NCI-H2107 (cell line): ENCODE data around the gene IL1RL1.

Experiments used
- DNase-seq: peaks from one replicate; lab custom pipeline; 2025; lab: John Stamatoyannopoulos, UW

IL1RL1 gene

GRCh38 chr2:102335871-102336366 lies 24.6 kb downstream of the IL1RL1 start:
- DNase-seq = no peak

DNA sequence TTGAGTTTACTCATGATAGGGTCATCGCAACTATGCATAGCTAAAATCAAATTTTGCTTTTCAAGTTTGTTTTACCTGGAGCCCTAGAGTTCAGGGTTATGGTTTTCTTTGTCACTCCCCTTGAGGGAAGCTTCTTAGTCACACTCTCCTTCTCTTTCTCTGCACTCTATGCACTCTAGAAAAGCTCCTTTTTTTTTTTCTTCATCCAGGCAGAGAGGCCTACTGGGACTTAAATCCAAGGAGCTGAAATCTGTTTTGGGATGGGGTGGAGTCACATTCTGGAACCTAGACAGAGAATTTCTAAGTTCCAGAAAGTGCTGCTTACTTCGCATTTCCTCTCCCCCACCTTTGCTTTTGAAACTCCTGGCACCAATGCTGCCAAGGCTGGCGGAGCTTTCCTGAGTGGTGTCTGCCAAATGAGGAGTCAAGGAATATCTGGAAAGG lies 25.2 kb downstream of the IL1RL1 start:
- no peak for DNase-seq

GRCh38 chr2:102337012-102337411 lies 25.6 kb downstream of the IL1RL1 start:
- no peak for DNase-seq

DNA sequence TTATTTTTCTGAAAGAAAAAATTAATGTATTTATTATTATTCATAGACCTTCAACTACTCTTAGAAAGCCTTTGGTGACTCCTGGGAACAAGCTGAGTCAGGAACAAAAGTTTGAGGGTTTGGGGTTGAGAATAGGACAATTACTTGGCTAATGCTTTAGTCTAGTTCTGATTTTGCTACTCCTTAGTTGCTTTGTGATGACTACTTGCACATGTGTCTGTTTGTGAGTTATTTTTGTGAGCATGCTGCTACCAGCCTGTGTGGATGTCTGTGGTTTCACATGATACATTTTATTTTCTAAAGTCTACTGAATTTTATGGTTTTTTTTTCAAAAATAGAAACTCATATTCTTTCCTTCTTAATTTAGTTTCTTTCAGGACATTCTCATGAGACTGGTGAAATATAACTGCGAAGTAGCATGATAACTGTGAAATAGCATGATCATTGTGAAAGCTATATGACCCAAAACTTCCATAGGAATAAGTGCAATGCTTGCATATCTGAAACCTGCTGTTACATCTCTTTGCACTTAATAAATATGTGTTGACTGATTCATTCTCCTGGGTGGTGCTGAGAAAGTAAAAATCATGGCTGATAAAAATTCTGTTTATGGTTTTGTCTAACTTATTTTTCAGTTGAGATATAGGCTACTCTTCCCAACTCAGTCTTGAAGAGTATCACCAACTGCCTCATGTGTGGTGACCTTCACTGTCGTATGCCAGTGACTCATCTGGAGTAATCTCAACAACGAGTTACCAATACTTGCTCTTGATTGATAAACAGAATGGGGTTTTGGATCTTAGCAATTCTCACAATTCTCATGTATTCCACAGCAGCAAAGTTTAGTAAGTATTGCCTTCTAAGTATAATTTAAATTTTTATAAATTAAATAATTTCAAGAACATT lies 26.4 kb downstream of the IL1RL1 start:
- DNase-seq = no peak

DNA sequence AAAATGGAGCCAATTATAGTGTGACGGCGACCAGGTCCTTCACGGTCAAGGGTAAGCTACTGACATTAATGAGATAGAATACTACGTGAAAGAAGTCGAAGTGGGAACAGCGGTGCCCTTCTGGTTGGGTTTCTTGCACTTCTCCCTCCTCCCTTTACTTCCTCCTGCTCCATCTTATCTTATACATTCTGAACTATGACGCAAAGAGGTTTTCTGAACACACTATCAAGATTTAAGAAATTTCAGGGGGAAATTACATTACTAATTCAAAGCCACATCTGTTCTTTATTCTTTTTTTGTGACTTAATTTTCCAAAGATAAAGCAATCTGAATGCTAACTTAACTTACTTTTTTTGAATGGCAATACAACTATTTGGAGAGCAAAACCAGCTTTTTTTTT lies 29.4 kb downstream of the IL1RL1 start:
- no peak for DNase-seq

- DNase-seq = no peak
These were observed 31.5 kb downstream of the IL1RL1 start for GRCh38 chr2:102342888-102343287.

DNA sequence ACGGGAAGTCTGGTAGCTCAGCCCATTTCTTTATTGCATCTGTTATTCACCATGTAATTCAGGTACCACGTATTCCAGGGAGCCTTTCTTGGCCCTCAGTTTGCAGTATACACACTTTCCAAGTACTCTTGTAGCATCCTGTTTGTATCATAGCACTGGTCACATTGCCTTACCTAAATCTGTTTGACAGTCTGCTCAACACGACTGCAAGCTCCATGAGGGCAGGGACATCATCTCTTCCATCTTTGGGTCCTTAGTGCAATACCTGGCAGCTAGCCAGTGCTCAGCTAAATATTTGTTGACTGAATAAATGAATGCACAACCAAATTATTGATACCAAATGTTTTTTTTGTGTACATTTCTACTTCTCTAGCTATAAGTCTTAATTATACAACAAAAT lies 33.0 kb downstream of the IL1RL1 start:
- DNase-seq = no peak

DNA sequence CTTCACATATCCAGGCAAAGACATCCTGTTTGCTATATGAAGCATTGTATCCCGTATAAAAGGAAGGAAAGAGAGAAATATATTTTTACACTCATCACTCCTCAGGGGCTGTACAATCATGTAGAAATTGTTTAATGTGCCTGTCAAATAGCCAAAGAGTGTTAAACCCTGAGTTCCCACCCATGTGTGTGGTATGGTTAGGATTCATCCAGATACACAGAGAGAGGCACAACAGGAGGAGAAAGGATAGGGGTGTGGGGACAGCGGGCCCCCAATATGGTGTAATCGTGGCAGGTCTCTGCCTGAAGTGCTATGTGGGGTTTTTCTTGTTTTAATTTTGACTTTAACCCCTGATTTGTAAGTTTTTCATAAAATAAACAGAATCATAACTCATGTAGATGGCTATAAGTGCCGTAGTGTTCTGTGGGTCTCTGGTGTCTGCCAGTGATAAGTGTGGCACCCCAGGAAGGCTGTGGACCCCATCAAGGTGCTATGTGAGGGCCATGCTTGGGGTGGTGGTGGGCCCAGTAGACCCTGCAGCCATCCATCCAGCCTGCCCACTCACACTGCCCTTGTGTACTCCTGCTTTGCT lies 34.1 kb downstream of the IL1RL1 start:
- DNase-seq = no peak

- no peak for DNase-seq
These were observed 35.2 kb downstream of the IL1RL1 start for GRCh38 chr2:102346381-102347130.

GRCh38 chr2:102350137-102350793 lies 38.9 kb downstream of the IL1RL1 start:
- no peak for DNase-seq

DNA sequence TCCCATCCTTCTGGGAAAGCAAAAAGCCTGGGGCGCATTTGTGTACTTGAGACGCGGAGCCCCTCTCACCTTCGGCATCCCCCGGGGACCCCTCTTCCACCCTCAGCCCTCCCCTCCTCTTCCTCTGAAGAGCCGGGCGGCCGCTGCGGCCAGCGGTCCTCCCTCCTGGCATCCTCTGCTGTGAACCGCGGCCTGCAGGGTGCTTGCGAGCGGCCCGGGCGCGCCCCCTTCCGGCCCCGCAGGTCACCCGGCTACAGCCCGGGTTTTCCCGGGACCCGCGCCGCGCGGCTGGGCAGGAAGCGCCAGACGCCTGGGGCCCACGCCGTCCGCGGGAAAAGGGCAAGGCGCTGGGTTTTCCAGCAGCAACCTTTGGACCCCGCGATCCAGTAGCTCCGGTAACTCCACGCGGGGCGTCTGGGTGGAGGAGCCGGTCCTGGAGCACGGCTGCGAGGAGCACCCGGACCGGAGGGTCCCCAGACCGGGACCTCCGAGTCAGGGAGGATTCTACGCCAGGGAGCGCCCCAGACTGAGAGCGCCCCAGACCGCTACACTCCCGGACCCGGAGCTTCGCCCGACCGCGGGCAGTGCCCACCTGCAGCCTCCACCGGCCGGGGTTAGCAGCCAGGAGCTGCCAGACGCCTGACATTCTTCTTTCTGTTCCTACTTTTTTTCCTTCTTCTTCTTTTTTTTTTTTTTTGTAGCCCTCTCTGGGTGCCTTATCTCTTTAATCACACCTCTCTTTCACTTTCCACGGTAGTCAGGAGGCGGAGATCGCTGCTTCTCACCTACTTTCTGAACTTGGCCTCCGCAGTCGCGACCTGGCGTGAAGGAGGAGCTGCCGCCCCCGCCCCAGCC lies 44.4 kb downstream of the IL1RL1 start, which contains the start of gene IL18R1:
IL18R1 (plus strand) TSS at position 271 of the 855 bp plus-strand sequence. CDS start 6,865 bp downstream, outside the sequence.
- peak; percentile 12 for DNase-seq

- DNase-seq = no peak
These were observed 45.0 kb downstream of the IL1RL1 start for GRCh38 chr2:102356381-102356712.

GRCh38 chr2:102356741-102357140 lies 45.4 kb downstream of the IL1RL1 start:
- no peak for DNase-seq

DNA sequence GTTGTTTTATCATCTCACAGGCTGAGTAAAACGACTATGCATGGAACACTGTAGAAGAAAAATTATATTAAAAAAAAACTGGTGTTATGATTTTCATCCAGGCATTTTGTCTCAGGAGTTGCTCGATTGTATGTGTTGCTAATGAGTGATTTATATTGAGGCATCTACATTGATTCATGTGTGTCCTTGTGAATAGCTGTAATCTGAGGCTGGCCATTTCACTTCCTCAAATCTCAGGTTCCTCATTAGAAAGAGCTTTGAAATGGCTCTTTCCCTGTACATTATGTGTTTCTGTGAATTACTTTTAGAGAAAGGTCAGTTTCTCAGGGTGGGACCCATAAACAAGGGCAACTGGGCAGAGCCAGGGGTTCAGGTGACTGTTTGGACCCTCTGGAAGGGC lies 46.6 kb downstream of the IL1RL1 start:
- DNase-seq = no peak

GRCh38 chr2:102358496-102358895 lies 47.1 kb downstream of the IL1RL1 start:
- no peak for DNase-seq

DNA sequence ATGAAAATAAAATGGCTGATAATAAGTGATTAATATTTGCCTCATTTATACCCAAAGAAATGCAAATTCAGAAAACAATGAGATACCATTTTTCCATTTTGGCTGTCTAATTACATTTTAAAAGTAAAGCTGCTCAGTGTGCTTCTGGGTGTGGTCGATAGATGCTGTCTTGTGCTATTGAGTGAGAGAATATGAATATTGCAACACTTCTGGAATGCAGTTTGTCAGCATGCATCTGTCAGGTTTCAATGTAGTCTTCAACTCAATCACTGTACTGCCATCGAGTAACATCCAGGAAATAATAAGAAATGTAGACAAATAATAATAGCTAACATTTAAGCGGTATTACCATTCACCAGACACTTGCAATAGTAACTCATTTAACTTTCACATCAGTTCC lies 48.2 kb downstream of the IL1RL1 start:
- no peak for DNase-seq

GRCh38 chr2:102361632-102362241 lies 50.4 kb downstream of the IL1RL1 start:
- DNase-seq = no peak

DNA sequence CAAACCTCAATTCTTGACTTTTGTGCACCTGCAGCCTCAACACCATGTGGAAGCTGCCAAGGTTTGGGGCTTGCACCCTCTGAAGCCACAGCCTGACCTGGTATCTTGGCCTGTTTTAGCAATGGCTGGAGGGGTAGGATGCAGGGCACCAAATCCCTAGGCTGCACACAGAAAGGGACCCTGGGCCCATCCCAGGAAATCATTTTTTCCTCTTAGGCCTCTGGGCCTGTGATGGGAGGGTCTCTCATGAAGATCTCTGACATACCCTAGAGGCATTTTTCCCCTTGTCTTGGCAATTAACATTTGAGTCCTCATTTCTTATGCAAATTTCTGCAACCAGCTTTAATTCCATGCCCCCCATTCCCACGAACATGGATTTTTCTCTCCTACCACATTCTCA lies 54.4 kb downstream of the IL1RL1 start:
- no peak for DNase-seq

- DNase-seq = no peak
These were observed 55.2 kb downstream of the IL1RL1 start for GRCh38 chr2:102366406-102367112.
